ENCODE results near the gene CNTNAP2. TPM values are rescaled to one million over a fixed set of nuclear protein-coding genes. Genes with fewer than 3 reads are reported as not detected.

CNTNAP2 gene
- total and polyA plus RNA-seq, 2 of the 13 experiments (the other 11 are each of a cell fraction or from before 2014, with no cell fraction given), result 0.40 to 0.42 TPM

- Histone ChIP-seq H3K4me1 (ENCODE audit: insufficient read depth, low read length) (no peaks in the 10 kb centered on the region), H3K4me3 (replicated peaks in 1 of 3; ENCODE audit: insufficient read depth in 1 of 3, low read depth in 2 of 3, low read length in 3 of 3) (no peak overlapping the region), H2AFZ (ENCODE audit: low read length) (no peak overlapping the region), H3K4me2 (ENCODE audit: low read depth, low read length) (no peak overlapping the region), H3K9me3 (ENCODE audit: low read length) (no peaks in the 10 kb centered on the region; the same call in 1 of the 2 replicates), H3K36me3 (replicated peaks in 1 of 2; ENCODE audit: control insufficient read depth in 1 of 2, insufficient read depth in 2 of 2, low read length in 2 of 2) (no peaks in the 10 kb centered on the region), H3K9ac (ENCODE audit: insufficient read depth, low read depth, low read length) (no peak overlapping the region), H3K27ac (ENCODE audit: extremely low read length, insufficient read depth, low read length) (no peak overlapping the region), H3K79me2 (ENCODE audit: insufficient read depth, low read length) (no peaks in the 10 kb centered on the region), H4K20me1 (ENCODE audit: insufficient read depth, low read length) (no peaks in the 10 kb centered on the region), H3K27me3 (ENCODE audit: control insufficient read depth in 1 of 2, insufficient read depth in 2 of 2, low read length in 2 of 2) (no peaks in the 10 kb centered on the region)
- no TSS peak for BruUV-seq (replicated peaks)
- FAIRE-seq, result no peak
- in situ Hi-C loops (cut with HindIII; ENCODE audit: extremely low pct_ligation_motif_present, low pct_unique_long_range_greater_than_20kb), result no loop called here
- ChIA-PET POLR2A (no interaction called here), CTCF (ENCODE audit: low intra/inter-chr PET ratio, low total read pairs) (no interaction called here)
- 8% methylated on average over 2 of the region's 2 CpGs for WGBS (ENCODE audit: low lambda C conversion rate)
- no peak for DNase-seq (ENCODE audit: low spot score)
- no peak for ATAC-seq
- intact Hi-C loops (cut with micrococcal nuclease; ENCODE audit: unreplicated experiment), result no loop called here
- no peak for TF ChIP-seq CBX1 (IDR thresholded peaks at IDR 0.05; ENCODE audit: low read depth)
- no peak for TF ChIP-seq SNAPC4 (CRISPR knock-in tag; IDR thresholded peaks at IDR 0.05)
- no peak for TF ChIP-seq ZNF547 (CRISPR knock-in tag; IDR thresholded peaks at IDR 0.05)
- no peak for TF ChIP-seq RBFOX2 (IDR thresholded peaks at IDR 0.05; ENCODE audit: low read depth, low read length)
- no peak for TF ChIP-seq ZBTB4 (CRISPR knock-in tag; IDR thresholded peaks at IDR 0.05; ENCODE audit: borderline replicate concordance)
- no peak for TF ChIP-seq ZNF644 (CRISPR knock-in tag; IDR thresholded peaks at IDR 0.05; ENCODE audit: low read depth)
- no peak for TF ChIP-seq TERF1 (CRISPR knock-in tag; IDR thresholded peaks at IDR 0.05)
- no peak for TF ChIP-seq NFKBIZ (CRISPR knock-in tag; IDR thresholded peaks at IDR 0.05)
- no peak for TF ChIP-seq ZNF780A (CRISPR knock-in tag; IDR thresholded peaks at IDR 0.05)
- TF ChIP-seq, protein P1, sequence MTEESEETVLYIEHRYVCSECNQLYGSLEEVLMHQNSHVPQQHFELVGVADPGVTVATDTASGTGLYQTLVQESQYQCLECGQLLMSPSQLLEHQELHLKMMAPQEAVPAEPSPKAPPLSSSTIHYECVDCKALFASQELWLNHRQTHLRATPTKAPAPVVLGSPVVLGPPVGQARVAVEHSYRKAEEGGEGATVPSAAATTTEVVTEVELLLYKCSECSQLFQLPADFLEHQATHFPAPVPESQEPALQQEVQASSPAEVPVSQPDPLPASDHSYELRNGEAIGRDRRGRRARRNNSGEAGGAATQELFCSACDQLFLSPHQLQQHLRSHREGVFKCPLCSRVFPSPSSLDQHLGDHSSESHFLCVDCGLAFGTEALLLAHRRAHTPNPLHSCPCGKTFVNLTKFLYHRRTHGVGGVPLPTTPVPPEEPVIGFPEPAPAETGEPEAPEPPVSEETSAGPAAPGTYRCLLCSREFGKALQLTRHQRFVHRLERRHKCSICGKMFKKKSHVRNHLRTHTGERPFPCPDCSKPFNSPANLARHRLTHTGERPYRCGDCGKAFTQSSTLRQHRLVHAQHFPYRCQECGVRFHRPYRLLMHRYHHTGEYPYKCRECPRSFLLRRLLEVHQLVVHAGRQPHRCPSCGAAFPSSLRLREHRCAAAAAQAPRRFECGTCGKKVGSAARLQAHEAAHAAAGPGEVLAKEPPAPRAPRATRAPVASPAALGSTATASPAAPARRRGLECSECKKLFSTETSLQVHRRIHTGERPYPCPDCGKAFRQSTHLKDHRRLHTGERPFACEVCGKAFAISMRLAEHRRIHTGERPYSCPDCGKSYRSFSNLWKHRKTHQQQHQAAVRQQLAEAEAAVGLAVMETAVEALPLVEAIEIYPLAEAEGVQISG (CRISPR knock-in tag; IDR thresholded peaks at IDR 0.05), result no peak
Measured at GRCh38 chr7:147992698-147993097, 1876.1 kb downstream of the CNTNAP2 start.
